Measurements from ENCODE around the gene KLF3.

KLF3 gene

GRCh38 chr4:38650133-38650532, 13.9 kb upstream of the KLF3 start:
- no peaks in the 10 kb centered on the region for H3K36me3 ChIP-seq (ENCODE audit: control insufficient read depth, low read length)
- no peaks in the 10 kb centered on the region for H3K9me2 ChIP-seq (replicated peaks; ENCODE audit: control insufficient read depth, low read length)
- H3K4me3 ChIP-seq (ENCODE audit: low read length), result no peak overlapping the region
- H3K27me3 ChIP-seq (ENCODE audit: control insufficient read depth, low read length), result peaks cover 3% of the 10 kb centered on the region; the same call in 1 of the 2 replicates
- no peak overlapping the region for H3K27ac ChIP-seq (ENCODE audit: low read depth, low read length)
- TF ChIP-seq EZH2phosphoT487 (IDR thresholded peaks at IDR 0.05; ENCODE audit: borderline replicate concordance, low read length) (no peak), CTCF (IDR thresholded peaks at IDR 0.05; ENCODE audit: low read depth, low read length, poor library complexity, severe bottlenecking) (no peak)
- no peak overlapping the region for H3K4me2 ChIP-seq (ENCODE audit: low read length)
- no peaks in the 10 kb centered on the region for H3F3A ChIP-seq (ENCODE audit: control insufficient read depth, insufficient read depth)
- no peaks in the 10 kb centered on the region for H3K79me2 ChIP-seq (ENCODE audit: control insufficient read depth, low read length)
- H4K20me1 ChIP-seq (ENCODE audit: control insufficient read depth, insufficient read depth, low read depth, low read length), result no peaks in the 10 kb centered on the region
- H3K4me1 ChIP-seq (ENCODE audit: control insufficient read depth, low read length), result no peaks in the 10 kb centered on the region
- H3K9me3 ChIP-seq (ENCODE audit: control insufficient read depth, insufficient read depth, low read length), result no peaks in the 10 kb centered on the region

GRCh38 chr4:38654273-38654672, 9.7 kb upstream of the KLF3 start:
- no peaks in the 10 kb centered on the region for H3K4me1 ChIP-seq (ENCODE audit: control insufficient read depth, low read length)
- peaks cover 18% of the 10 kb centered on the region for H3K27me3 ChIP-seq (ENCODE audit: control insufficient read depth, low read length)
- TF ChIP-seq CTCF (IDR thresholded peaks at IDR 0.05; ENCODE audit: low read depth, low read length, poor library complexity, severe bottlenecking), result no peak
- no peak for TF ChIP-seq EZH2phosphoT487 (IDR thresholded peaks at IDR 0.05; ENCODE audit: borderline replicate concordance, low read length)
- H3K27ac ChIP-seq (ENCODE audit: low read depth, low read length), result no peak overlapping the region
- H3K9me3 ChIP-seq (ENCODE audit: control insufficient read depth, insufficient read depth, low read length), result no peaks in the 10 kb centered on the region
- H3K4me2 ChIP-seq (ENCODE audit: low read length), result no peak overlapping the region
- H3K4me3 ChIP-seq (ENCODE audit: low read length), result no peak overlapping the region
- H3K9me2 ChIP-seq (replicated peaks; ENCODE audit: control insufficient read depth, low read length), result no peaks in the 10 kb centered on the region
- no peaks in the 10 kb centered on the region for H4K20me1 ChIP-seq (ENCODE audit: control insufficient read depth, insufficient read depth, low read depth, low read length)
- H3F3A ChIP-seq (ENCODE audit: control insufficient read depth, insufficient read depth), result no peaks in the 10 kb centered on the region
- H3K36me3 ChIP-seq (ENCODE audit: control insufficient read depth, low read length), result no peaks in the 10 kb centered on the region
- no peaks in the 10 kb centered on the region for H3K79me2 ChIP-seq (ENCODE audit: control insufficient read depth, low read length)

GRCh38 chr4:38656111-38656510, 7.9 kb upstream of the KLF3 start:
- no peak overlapping the region for H3K27ac ChIP-seq (ENCODE audit: low read depth, low read length)
- H3F3A ChIP-seq (ENCODE audit: control insufficient read depth, insufficient read depth), result no peaks in the 10 kb centered on the region
- H3K4me2 ChIP-seq (ENCODE audit: low read length), result no peak overlapping the region
- TF ChIP-seq CTCF (IDR thresholded peaks at IDR 0.05; ENCODE audit: low read depth, low read length, poor library complexity, severe bottlenecking), result no peak
- no peak for TF ChIP-seq EZH2phosphoT487 (IDR thresholded peaks at IDR 0.05; ENCODE audit: borderline replicate concordance, low read length)
- H3K9me2 ChIP-seq (replicated peaks; ENCODE audit: control insufficient read depth, low read length), result no peaks in the 10 kb centered on the region
- H3K36me3 ChIP-seq (ENCODE audit: control insufficient read depth, low read length), result no peaks in the 10 kb centered on the region
- no peaks in the 10 kb centered on the region for H3K4me1 ChIP-seq (ENCODE audit: control insufficient read depth, low read length)
- H3K27me3 ChIP-seq (ENCODE audit: control insufficient read depth, low read length), result peaks cover 27% of the 10 kb centered on the region
- H4K20me1 ChIP-seq (ENCODE audit: control insufficient read depth, insufficient read depth, low read depth, low read length), result no peaks in the 10 kb centered on the region
- no peaks in the 10 kb centered on the region for H3K79me2 ChIP-seq (ENCODE audit: control insufficient read depth, low read length)
- no peak overlapping the region for H3K4me3 ChIP-seq (ENCODE audit: low read length)
- H3K9me3 ChIP-seq (ENCODE audit: control insufficient read depth, insufficient read depth, low read length), result no peaks in the 10 kb centered on the region

GRCh38 chr4:38659346-38659745, 4.7 kb upstream of the KLF3 start:
- peaks cover 6% of the 10 kb centered on the region for H3K4me1 ChIP-seq (ENCODE audit: control insufficient read depth, low read length)
- H3K4me2 ChIP-seq (ENCODE audit: low read length), result no peak overlapping the region
- H3F3A ChIP-seq (ENCODE audit: control insufficient read depth, insufficient read depth), result no peaks in the 10 kb centered on the region
- no peaks in the 10 kb centered on the region for H3K79me2 ChIP-seq (ENCODE audit: control insufficient read depth, low read length)
- no peak overlapping the region for H3K27ac ChIP-seq (ENCODE audit: low read depth, low read length)
- no peaks in the 10 kb centered on the region for H3K36me3 ChIP-seq (ENCODE audit: control insufficient read depth, low read length)
- no peaks in the 10 kb centered on the region for H3K9me3 ChIP-seq (ENCODE audit: control insufficient read depth, insufficient read depth, low read length)
- no peaks in the 10 kb centered on the region for H3K9me2 ChIP-seq (replicated peaks; ENCODE audit: control insufficient read depth, low read length)
- H4K20me1 ChIP-seq (ENCODE audit: control insufficient read depth, insufficient read depth, low read depth, low read length), result no peaks in the 10 kb centered on the region
- TF ChIP-seq CTCF (IDR thresholded peaks at IDR 0.05; ENCODE audit: low read depth, low read length, poor library complexity, severe bottlenecking) (no peak), EZH2phosphoT487 (IDR thresholded peaks at IDR 0.05; ENCODE audit: borderline replicate concordance, low read length) (no peak)
- peaks cover 49% of the 10 kb centered on the region for H3K27me3 ChIP-seq (ENCODE audit: control insufficient read depth, low read length)
- no peak overlapping the region for H3K4me3 ChIP-seq (ENCODE audit: low read length)
